Measurements from ENCODE around the gene GNPDA1. TPM values are rescaled to one million over a fixed set of nuclear protein-coding genes. Genes with fewer than 3 reads are reported as not detected.

The GNPDA1 gene
- total and polyA plus RNA-seq, 10 of the 15 experiments (the other 5 are each of a cell fraction or from before 2014, with no cell fraction given) = 1.0 to 11.9 (median 3.9) TPM

- no peaks in the 10 kb centered on the region for H3K79me2 ChIP-seq (ENCODE audit: control insufficient read depth, insufficient read depth, low read length)
- no peaks in the 10 kb centered on the region for H4K20me1 ChIP-seq (ENCODE audit: control insufficient read depth, insufficient read depth)
- DNase-seq (ENCODE audit: low read depth, low spot score) (peak; percentile 50), ATAC-seq (peak; percentile 74), FAIRE-seq (no peak)
- in situ Hi-C loops (cut with MboI) = no loop called here
- intact Hi-C loops (cut with micrococcal nuclease; ENCODE audit: unreplicated experiment) = loop anchor here (5.0 kb wide), 2 partner anchors 89 to 124 kb away; partner anchors contain the start of gene NDFIP1
- no TSS peak for BruUV-seq (replicated peaks)
- no peak overlapping the region for H3K27ac ChIP-seq (ENCODE audit: control insufficient read depth, insufficient read depth)
- ChIA-PET SMC1A (ENCODE audit: uncharacterized antibody, unreplicated experiment) (interaction anchor here (1.5 to 7.6 kb wide), 2 partner anchors 14 to 27 kb away, joined by 3 to 67 read pairs; no protein-coding TSS in a partner anchor), RAD21 (ENCODE audit: unreplicated experiment) (no interaction called here), CTCF (interaction anchor here (1.8 to 8.9 kb wide), 2 partner anchors 27 to 326 kb away, joined by 6 to 120 read pairs; no protein-coding TSS in a partner anchor), POLR2A (no interaction called here)
- no peak overlapping the region for H3K4me3 ChIP-seq
- H3K9ac ChIP-seq (ENCODE audit: control insufficient read depth, insufficient read depth, low read length) = no peak overlapping the region
- WGBS (ENCODE audit: insufficient coverage, insufficient replicate concordance, low lambda C conversion rate, missing lambda C conversion rate) = 42% methylated on average over 5 of the region's 5 CpGs
- H2AFZ ChIP-seq (ENCODE audit: control insufficient read depth, low read depth, low read length) = no peak overlapping the region
- peaks cover 2% of the 10 kb centered on the region; the same call in 1 of the 3 replicates for H3K9me3 ChIP-seq (replicated peaks; ENCODE audit: control insufficient read depth, insufficient read depth, low read length)
- H3K4me2 ChIP-seq (ENCODE audit: control insufficient read depth, insufficient read depth) = no peak overlapping the region
- no peaks in the 10 kb centered on the region for H3K36me3 ChIP-seq (ENCODE audit: control insufficient read depth in 2 of 2, insufficient read depth in 2 of 2, low read length in 1 of 2)
- H3K27me3 ChIP-seq (replicated peaks in 1 of 2; ENCODE audit: control insufficient read depth in 2 of 2, insufficient read depth in 2 of 2, low read length in 1 of 2) = peaks cover 0 to 2% of the 10 kb centered on the region in 2 experiments; a peak in 1 of 4 replicates
- peaks cover 27% of the 10 kb centered on the region for H3K4me1 ChIP-seq (ENCODE audit: control insufficient read depth, insufficient read depth, low read length)
- TF ChIP-seq MLLT1 (IDR thresholded peaks at IDR 0.05) (peak; percentile 94), ATF2 (IDR thresholded peaks at IDR 0.05; ENCODE audit: low read length) (peak; percentile 70), ASH2L (IDR thresholded peaks at IDR 0.05; ENCODE audit: borderline replicate concordance, low read depth) (no peak), POLR2AphosphoS5 (IDR thresholded peaks at IDR 0.05; ENCODE audit: low read length) (no peak), CBFB (IDR thresholded peaks at IDR 0.05; ENCODE audit: low read depth) (peak; percentile 99), YY1 (IDR thresholded peaks at IDR 0.05; ENCODE audit: low read depth, low read length) (peak; percentile 84), NR2F1 (conservative IDR thresholded peaks at IDR 0.05) (peak; percentile 80), EED (IDR thresholded peaks at IDR 0.05; ENCODE audit: low read depth) (peak; percentile 87), PAX8 (IDR thresholded peaks at IDR 0.05) (no peak), BCL3 (IDR thresholded peaks at IDR 0.05; ENCODE audit: borderline replicate concordance, insufficient read depth, low read depth, low read length, poor library complexity, severe bottlenecking) (no peak), ZBED1 (IDR thresholded peaks at IDR 0.05; ENCODE audit: borderline replicate concordance) (peak; percentile 72; the same call in 1 of the 2 replicates), NBN (IDR thresholded peaks at IDR 0.05) (no peak), NR2C2 (IDR thresholded peaks at IDR 0.05; ENCODE audit: borderline replicate concordance, control insufficient read depth, insufficient read length, low read depth) (no peak), SKIL (IDR thresholded peaks at IDR 0.05; ENCODE audit: low read depth, poor library complexity, severe bottlenecking) (peak; percentile 45), ZNF217 (IDR thresholded peaks at IDR 0.05) (peak; percentile 89), MEF2B (IDR thresholded peaks at IDR 0.05; ENCODE audit: partially characterized antibody, poor library complexity, severe bottlenecking) (peak; percentile 85), CREM (IDR thresholded peaks at IDR 0.05; ENCODE audit: low read depth) (peak; percentile 47)
Observed at GRCh38 chr5:142017832-142018427, 5.1 kb upstream of the GNPDA1 start.

Measured in GM12878 (cell line).